Aorta (tissue), 5 donors: ENCODE measurements around the gene AUTS2. TPM values are rescaled to one million over a fixed set of nuclear protein-coding genes. Genes with fewer than 3 reads are reported as not detected.

Experiments used
- ATAC-seq: fragments of 200-7000 bp; cut with Tn5 transposase; one replicate; pipeline ENCODE4 v1.9.1; 2022; ENCODE audit warnings: moderate library complexity; ENCODE audit not compliant: low FRiP score
- DNase-seq, 2 donors: peaks; one replicate each; pipeline ENCODE4 v3.0.0-alpha.2; 2020
- H3K27ac ChIP-seq, 2 donors: one replicate each; pipeline ENCODE4 v1.5.1; 2013; ENCODE audit warnings: low read length in 2 of 2, mild to moderate bottlenecking in 2 of 2, moderate library complexity in 2 of 2, control low read depth in 1 of 2, inconsistent platforms in 1 of 2, low read depth in 1 of 2
- H3K27me3 ChIP-seq, 2 donors: one replicate each; pipeline ENCODE4 v1.6.1; 2013; ENCODE audit warnings: control low read depth in 1 of 2, low read length in 1 of 2, mild to moderate bottlenecking in 1 of 2, moderate library complexity in 1 of 2; ENCODE audit not compliant: insufficient read depth in 2 of 2, control insufficient read depth in 1 of 2
- H3K36me3 ChIP-seq, 2 donors: one replicate each; pipeline ENCODE4 v1.6.1; 2013; ENCODE audit warnings: control low read depth in 1 of 2, low read length in 1 of 2, mild to moderate bottlenecking in 1 of 2; ENCODE audit not compliant: insufficient read depth in 2 of 2, control insufficient read depth in 1 of 2
- H3K4me1 ChIP-seq, 2 donors: one replicate each; pipeline ENCODE4 v1.6.1; 2013; ENCODE audit warnings: low read length in 2 of 2, control low read depth in 1 of 2, mild to moderate bottlenecking in 1 of 2, moderate library complexity in 1 of 2; ENCODE audit not compliant: insufficient read depth in 2 of 2, control insufficient read depth in 1 of 2
- H3K4me3 ChIP-seq, 2 donors: one replicate each; pipeline ENCODE4 v1.5.1; 2013; ENCODE audit warnings: low read length in 2 of 2, control low read depth in 1 of 2, mild to moderate bottlenecking in 1 of 2
- H3K9me3 ChIP-seq: one replicate; pipeline ENCODE4 v1.6.1; 2013; ENCODE audit warnings: mild to moderate bottlenecking, low read length; ENCODE audit not compliant: control insufficient read depth
- WGBS, 2 donors: extraction: QIAGEN DNeasy Blood & Tissue Kit; methylation state at CpG; one replicate each; pipeline ENCODE4 v1.1.7; 2013; 5-methylcytosine and 5-hydroxymethylcytosine counted together
- intact Hi-C, 2 donors: fragments of 100-400 bp; cut with DNase I; formaldehyde crosslinking; loops; one replicate each; pipeline versions ENCODE4 v1.14.2 to v1.15.0; 2022
- polyA plus RNA-seq, 2 donors: library from polyadenylated mRNA; stranded (reverse); fragments of 200-250 nt; gene quantifications; one replicate each; pipeline ENCODE4 v1.2.3, GENCODE V29; 2013
- total RNA-seq, 2 donors: library from RNA; stranded (reverse); fragmentation: NEBNext Ultra II Directional; extraction: Animal tissue kit (Norgen Biotek cat#: 25700); gene quantifications; one replicate each; pipeline ENCODE4 v1.2.1, GENCODE V29; 2021
- donor health status: healthy with polysubstance abuse.
- donor health status: Bipolar disorder and iron deficiency.
- donor health status: DM: no; HTN: no; CAD: no.
- donor health status: DM: no; HTN: no; CAD: no.
- donor health status: DM: yes; HTN: yes; CAD: no.

AUTS2 gene
- total and polyA plus RNA-seq, 4 donors, result 3.9 to 102 (median 57.0) TPM

GRCh38 chr7:70455925-70456324 is 857.6 kb downstream of the AUTS2 start:
- WGBS, 2 donors, result 97 to 98% methylated on average over 2 of the region's 2 CpGs
- H3K4me1 ChIP-seq, result no peaks in the 10 kb centered on the region
- no peak overlapping the region for H3K4me3 ChIP-seq
- no peaks in the 10 kb centered on the region for H3K36me3 ChIP-seq
- ATAC-seq (no peak), DNase-seq (no peak)
- intact Hi-C loops, result no loop called here
- H3K27ac ChIP-seq, result no peak overlapping the region
- peaks cover 1% of the 10 kb centered on the region for H3K9me3 ChIP-seq
- no peaks in the 10 kb centered on the region for H3K27me3 ChIP-seq

- 97 to 98% methylated on average over 4 of the region's 4 CpGs for WGBS, 2 donors
- intact Hi-C loops, result no loop called here
- no peak for ATAC-seq
- Histone ChIP-seq H3K36me3 (no peaks in the 10 kb centered on the region), H3K9me3 (peaks cover 1% of the 10 kb centered on the region), H3K4me3 (no peak overlapping the region), H3K4me1 (no peaks in the 10 kb centered on the region), H3K27ac (no peak overlapping the region), H3K27me3 (no peaks in the 10 kb centered on the region)
- DNase-seq, result no peak
Observed at GRCh38 chr7:70456719-70457118, 858.4 kb downstream of the AUTS2 start.

DNA sequence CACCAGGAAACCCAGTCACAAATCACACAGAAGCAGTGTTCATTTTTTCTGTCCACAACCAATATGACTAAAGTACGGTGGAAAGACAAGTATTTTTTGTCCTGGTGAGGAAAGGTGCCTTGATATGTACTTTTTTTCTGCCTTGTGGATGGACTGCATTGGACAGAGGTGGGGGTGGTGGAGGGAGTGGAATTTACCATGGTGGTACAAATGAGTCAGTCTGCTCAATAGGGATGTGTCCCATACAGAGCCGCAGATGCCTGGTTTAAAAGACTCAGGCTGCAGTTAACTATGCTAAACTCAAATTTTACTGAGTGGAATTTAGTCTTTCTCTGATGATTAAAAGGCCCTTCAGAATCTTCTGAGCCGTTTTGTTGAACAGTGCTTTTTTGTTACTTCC is 859.2 kb downstream of the AUTS2 start:
- no peak for ATAC-seq
- H3K27ac ChIP-seq, result no peak overlapping the region
- 91 to 94% methylated on average over 3 of the region's 3 CpGs for whole genome bisulfite sequencing, 2 donors

DNA sequence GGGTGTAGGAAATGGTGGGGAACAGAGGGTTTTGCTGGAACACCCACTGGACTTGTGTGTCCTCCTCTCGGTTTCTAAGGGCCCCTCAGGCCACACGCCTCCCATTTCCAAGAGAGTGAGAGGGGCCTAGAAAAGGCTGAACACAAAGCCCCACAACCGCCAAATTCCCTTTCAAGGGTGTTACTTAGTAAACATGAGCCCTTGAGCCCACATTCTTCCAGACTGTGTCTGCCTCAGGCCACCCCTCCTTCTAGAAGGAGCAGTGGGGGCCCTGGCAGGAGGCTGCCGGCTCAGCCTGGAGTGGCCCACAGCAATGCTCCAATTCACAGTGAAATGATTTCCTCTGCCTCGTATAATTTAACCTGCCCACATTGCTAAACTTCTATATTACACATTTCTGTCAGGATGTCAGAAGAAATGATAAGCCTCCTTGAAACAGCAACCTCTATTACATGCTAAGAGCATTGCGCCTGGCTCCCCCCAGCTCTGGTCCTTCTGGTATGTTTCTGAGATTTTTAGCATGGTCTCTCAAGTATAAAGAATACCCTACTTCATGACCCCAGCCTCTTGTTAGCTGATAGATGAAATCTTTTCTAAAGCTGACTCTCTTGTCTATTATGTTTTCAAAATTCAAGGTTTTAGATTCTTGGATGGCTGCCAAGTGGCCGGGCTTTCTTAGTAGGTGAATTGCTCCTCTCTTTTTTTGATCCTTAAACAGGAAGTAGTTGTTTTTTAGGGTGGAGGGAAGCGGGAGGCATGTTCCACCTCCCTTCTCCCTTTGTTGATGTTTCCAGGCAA is 859.8 kb downstream of the AUTS2 start:
- no peak for DNase-seq
- Histone ChIP-seq H3K27ac (no peak overlapping the region), H3K9me3 (peaks cover 1% of the 10 kb centered on the region), H3K27me3 (no peaks in the 10 kb centered on the region), H3K36me3 (no peaks in the 10 kb centered on the region), H3K4me1 (no peaks in the 10 kb centered on the region), H3K4me3 (no peak overlapping the region)
- no peak for ATAC-seq
- intact Hi-C loops, result no loop called here
- WGBS, 2 donors, result 69% methylated on average over 8 of the region's 8 CpGs

More for the DNA sequence above, 859.2 kb downstream of the AUTS2 start:
- Histone ChIP-seq H3K27me3 (no peaks in the 10 kb centered on the region), H3K36me3 (no peaks in the 10 kb centered on the region), H3K4me1 (no peaks in the 10 kb centered on the region), H3K9me3 (peaks cover 1% of the 10 kb centered on the region), H3K4me3 (no peak overlapping the region)
- intact Hi-C loops, result no loop called here
- no peak for DNase-seq

GRCh38 chr7:70458745-70459144 is 860.5 kb downstream of the AUTS2 start:
- Histone ChIP-seq H3K27me3 (no peaks in the 10 kb centered on the region), H3K27ac (no peak overlapping the region), H3K36me3 (no peaks in the 10 kb centered on the region), H3K4me3 (no peak overlapping the region), H3K4me1 (peaks cover 0 to 2% of the 10 kb centered on the region in 2 donors), H3K9me3 (no peaks in the 10 kb centered on the region)
- ATAC-seq (no peak), DNase-seq (no peak)
- intact Hi-C loops, result no loop called here
- WGBS, 2 donors, result 86 to 95% methylated on average over 8 of the region's 8 CpGs

DNA sequence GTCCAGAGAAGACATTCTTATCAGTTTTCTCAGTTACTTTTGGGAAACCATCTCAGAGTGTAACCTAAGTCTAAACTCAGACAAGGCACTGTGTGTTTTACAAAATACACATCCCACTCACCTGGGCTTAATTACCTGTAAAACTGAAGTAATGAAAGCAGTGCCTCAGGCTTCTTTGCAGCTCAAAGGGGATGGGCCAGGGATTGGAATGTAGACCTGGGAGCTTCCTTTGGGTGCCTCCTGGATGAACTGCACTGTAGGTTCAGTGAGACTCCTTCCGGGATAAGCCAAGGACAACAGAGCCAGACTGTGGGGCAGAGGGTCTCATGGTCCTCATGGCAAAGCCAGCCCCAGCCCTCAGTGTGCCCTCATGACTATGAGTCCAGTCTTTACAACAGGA is 861.3 kb downstream of the AUTS2 start:
- Histone ChIP-seq H3K27ac (no peak overlapping the region), H3K4me3 (no peak overlapping the region), H3K9me3 (no peaks in the 10 kb centered on the region), H3K4me1 (peaks cover 0 to 2% of the 10 kb centered on the region in 2 donors), H3K27me3 (no peaks in the 10 kb centered on the region), H3K36me3 (no peaks in the 10 kb centered on the region)
- WGBS, 2 donors, result 96 to 97% methylated on average over 1 of the region's 1 CpG
- DNase-seq (no peak), ATAC-seq (no peak)
- intact Hi-C loops, result no loop called here

- H3K27ac ChIP-seq, result no peak overlapping the region
- WGBS, 2 donors, result 94 to 98% methylated on average over 10 of the region's 10 CpGs
- no peak overlapping the region for H3K4me3 ChIP-seq
- no peaks in the 10 kb centered on the region for H3K36me3 ChIP-seq
- peaks cover 0 to 2% of the 10 kb centered on the region in 2 donors for H3K4me1 ChIP-seq
- no peak for DNase-seq
- no peaks in the 10 kb centered on the region for H3K9me3 ChIP-seq
- H3K27me3 ChIP-seq, result no peaks in the 10 kb centered on the region
- intact Hi-C loops, result no loop called here
- no peak for ATAC-seq
Observed at GRCh38 chr7:70460071-70460470, 861.8 kb downstream of the AUTS2 start.

- Histone ChIP-seq H3K27ac (no peak overlapping the region), H3K4me3 (no peak overlapping the region), H3K9me3 (no peaks in the 10 kb centered on the region), H3K36me3 (no peaks in the 10 kb centered on the region), H3K27me3 (no peaks in the 10 kb centered on the region), H3K4me1 (peaks cover 0 to 2% of the 10 kb centered on the region in 2 donors)
- ATAC-seq (no peak), DNase-seq (no peak)
- intact Hi-C loops, result no loop called here
- 96% methylated on average over 6 of the region's 6 CpGs for WGBS, 2 donors
Observed at GRCh38 chr7:70460562-70460961, 862.3 kb downstream of the AUTS2 start.

GRCh38 chr7:70463352-70463938 is 865.2 kb downstream of the AUTS2 start:
- no peak for DNase-seq
- WGBS, 2 donors, result 84 to 85% methylated on average over 5 of the region's 5 CpGs
- Histone ChIP-seq H3K27ac (no peak overlapping the region), H3K4me3 (no peak overlapping the region), H3K9me3 (no peaks in the 10 kb centered on the region), H3K4me1 (peaks cover 0 to 2% of the 10 kb centered on the region in 2 donors), H3K36me3 (no peaks in the 10 kb centered on the region), H3K27me3 (no peaks in the 10 kb centered on the region)
- intact Hi-C loops, result no loop called here
- no peak for ATAC-seq
